ENCODE data around the gene CHCHD6. TPM values are rescaled to one million over a fixed set of nuclear protein-coding genes. Genes with fewer than 3 reads are reported as not detected.

The CHCHD6 gene
- total and polyA plus RNA-seq, 4 donors: 2.0 to 5.1 (median 3.9) TPM

DNA sequence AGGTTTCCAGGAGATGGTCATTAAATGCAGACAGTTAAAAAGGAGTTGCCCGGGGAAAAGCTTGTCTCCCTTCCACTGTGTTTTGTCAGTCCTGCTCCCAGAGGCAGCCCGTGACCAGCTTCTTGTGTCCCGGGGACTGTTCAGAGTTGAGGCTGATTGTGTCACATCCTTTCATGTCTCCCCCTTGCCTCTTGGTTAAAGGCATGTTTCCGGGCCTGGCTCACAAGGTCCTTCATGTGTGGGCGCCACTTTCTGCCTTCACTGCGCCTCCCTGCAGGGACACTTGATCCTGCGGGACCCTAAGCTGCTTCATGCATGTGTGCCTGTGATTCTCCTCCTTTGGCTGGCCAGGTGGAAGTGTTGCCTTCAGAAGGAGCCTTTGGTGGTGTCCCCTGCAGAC is 9.2 kb downstream of the CHCHD6 start:
- 97% methylated on average over 7 of the region's 7 CpGs for WGBS

DNA sequence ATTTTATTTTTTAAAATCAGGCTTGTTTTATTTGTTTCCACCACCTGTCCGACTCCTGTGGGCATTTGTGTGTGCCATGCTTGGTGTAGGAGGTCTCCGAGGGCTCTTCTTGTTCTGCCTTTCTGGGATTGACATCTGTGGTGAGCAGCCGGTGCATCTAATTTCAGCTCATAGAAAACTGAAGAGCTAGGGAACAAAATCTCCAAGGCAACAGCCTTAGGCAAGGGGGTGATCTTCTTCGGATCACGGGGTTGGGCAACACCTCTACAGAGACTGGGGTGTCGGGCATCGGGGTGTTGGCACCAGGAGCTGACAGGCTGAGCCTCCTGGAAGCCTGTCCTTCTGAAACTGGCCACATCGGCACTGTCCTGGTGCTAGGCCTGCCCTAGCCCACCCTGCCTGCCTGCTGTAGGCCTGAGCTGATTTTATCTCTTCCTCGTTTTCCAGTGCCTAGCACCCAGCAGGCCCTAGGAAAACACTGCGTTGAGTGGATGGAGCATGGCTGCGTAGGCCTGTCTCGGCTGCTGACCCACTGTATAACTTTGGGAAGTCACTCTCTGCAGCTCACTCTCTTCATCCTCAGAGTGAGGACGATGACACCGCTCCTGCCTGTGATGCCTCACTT is 10.3 kb downstream of the CHCHD6 start:
- H3K36me3 ChIP-seq (ENCODE audit: control insufficient read depth in 4 of 4, insufficient read depth in 3 of 4, low read depth in 1 of 4, low read length in 3 of 4): no peaks in the 10 kb centered on the region
- no peaks in the 10 kb centered on the region for H3K27me3 ChIP-seq (ENCODE audit: control insufficient read depth in 4 of 4, insufficient read depth in 4 of 4, low read length in 3 of 4)
- H3K4me3 ChIP-seq (ENCODE audit: low read depth in 1 of 3, low read length in 3 of 3): no peak overlapping the region
- no peak overlapping the region for H3K9ac ChIP-seq (ENCODE audit: low read depth in 1 of 2, low read length in 2 of 2)
- 96% methylated on average over 14 of the region's 14 CpGs for WGBS
- H3K27ac ChIP-seq (ENCODE audit: low read depth in 1 of 2, low read length in 2 of 2): no peak overlapping the region
- H3K4me1 ChIP-seq (ENCODE audit: control insufficient read depth in 4 of 4, insufficient read depth in 4 of 4, low read length in 3 of 4): peaks cover 0 to 9% (median 0%) of the 10 kb centered on the region in 4 donors
- DNase-seq (ENCODE audit: low spot score): no peak
- TF ChIP-seq, protein P1, sequence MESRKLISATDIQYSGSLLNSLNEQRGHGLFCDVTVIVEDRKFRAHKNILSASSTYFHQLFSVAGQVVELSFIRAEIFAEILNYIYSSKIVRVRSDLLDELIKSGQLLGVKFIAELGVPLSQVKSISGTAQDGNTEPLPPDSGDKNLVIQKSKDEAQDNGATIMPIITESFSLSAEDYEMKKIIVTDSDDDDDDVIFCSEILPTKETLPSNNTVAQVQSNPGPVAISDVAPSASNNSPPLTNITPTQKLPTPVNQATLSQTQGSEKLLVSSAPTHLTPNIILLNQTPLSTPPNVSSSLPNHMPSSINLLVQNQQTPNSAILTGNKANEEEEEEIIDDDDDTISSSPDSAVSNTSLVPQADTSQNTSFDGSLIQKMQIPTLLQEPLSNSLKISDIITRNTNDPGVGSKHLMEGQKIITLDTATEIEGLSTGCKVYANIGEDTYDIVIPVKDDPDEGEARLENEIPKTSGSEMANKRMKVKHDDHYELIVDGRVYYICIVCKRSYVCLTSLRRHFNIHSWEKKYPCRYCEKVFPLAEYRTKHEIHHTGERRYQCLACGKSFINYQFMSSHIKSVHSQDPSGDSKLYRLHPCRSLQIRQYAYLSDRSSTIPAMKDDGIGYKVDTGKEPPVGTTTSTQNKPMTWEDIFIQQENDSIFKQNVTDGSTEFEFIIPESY (IDR thresholded peaks at IDR 0.05): no peak
- TF ChIP-seq GABPA (IDR thresholded peaks at IDR 0.05 in 1 of 2, conservative IDR thresholded peaks at IDR 0.05 in 1 of 2): no peak
- TF ChIP-seq, protein P2, sequence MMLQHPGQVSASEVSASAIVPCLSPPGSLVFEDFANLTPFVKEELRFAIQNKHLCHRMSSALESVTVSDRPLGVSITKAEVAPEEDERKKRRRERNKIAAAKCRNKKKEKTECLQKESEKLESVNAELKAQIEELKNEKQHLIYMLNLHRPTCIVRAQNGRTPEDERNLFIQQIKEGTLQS (IDR thresholded peaks at IDR 0.05): no peak
- no peak for TF ChIP-seq FOXA1 (IDR thresholded peaks at IDR 0.05)
- TF ChIP-seq FOXA2 (IDR thresholded peaks at IDR 0.05): no peak
- no peak for TF ChIP-seq RXRA (IDR thresholded peaks at IDR 0.05)
- TF ChIP-seq HNF4A (conservative IDR thresholded peaks at IDR 0.05): no peak
- TF ChIP-seq YY1 (IDR thresholded peaks at IDR 0.05): no peak
- no peak for TF ChIP-seq TAF1 (conservative IDR thresholded peaks at IDR 0.05)
- TF ChIP-seq, protein P3, sequence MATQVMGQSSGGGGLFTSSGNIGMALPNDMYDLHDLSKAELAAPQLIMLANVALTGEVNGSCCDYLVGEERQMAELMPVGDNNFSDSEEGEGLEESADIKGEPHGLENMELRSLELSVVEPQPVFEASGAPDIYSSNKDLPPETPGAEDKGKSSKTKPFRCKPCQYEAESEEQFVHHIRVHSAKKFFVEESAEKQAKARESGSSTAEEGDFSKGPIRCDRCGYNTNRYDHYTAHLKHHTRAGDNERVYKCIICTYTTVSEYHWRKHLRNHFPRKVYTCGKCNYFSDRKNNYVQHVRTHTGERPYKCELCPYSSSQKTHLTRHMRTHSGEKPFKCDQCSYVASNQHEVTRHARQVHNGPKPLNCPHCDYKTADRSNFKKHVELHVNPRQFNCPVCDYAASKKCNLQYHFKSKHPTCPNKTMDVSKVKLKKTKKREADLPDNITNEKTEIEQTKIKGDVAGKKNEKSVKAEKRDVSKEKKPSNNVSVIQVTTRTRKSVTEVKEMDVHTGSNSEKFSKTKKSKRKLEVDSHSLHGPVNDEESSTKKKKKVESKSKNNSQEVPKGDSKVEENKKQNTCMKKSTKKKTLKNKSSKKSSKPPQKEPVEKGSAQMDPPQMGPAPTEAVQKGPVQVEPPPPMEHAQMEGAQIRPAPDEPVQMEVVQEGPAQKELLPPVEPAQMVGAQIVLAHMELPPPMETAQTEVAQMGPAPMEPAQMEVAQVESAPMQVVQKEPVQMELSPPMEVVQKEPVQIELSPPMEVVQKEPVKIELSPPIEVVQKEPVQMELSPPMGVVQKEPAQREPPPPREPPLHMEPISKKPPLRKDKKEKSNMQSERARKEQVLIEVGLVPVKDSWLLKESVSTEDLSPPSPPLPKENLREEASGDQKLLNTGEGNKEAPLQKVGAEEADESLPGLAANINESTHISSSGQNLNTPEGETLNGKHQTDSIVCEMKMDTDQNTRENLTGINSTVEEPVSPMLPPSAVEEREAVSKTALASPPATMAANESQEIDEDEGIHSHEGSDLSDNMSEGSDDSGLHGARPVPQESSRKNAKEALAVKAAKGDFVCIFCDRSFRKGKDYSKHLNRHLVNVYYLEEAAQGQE (IDR thresholded peaks at IDR 0.05): no peak
- TF ChIP-seq SP1 (IDR thresholded peaks at IDR 0.05): no peak
- no peak for TF ChIP-seq HNF4G (IDR thresholded peaks at IDR 0.05)
- TF ChIP-seq NR2F2 (IDR thresholded peaks at IDR 0.05): no peak
- TF ChIP-seq, protein P4, sequence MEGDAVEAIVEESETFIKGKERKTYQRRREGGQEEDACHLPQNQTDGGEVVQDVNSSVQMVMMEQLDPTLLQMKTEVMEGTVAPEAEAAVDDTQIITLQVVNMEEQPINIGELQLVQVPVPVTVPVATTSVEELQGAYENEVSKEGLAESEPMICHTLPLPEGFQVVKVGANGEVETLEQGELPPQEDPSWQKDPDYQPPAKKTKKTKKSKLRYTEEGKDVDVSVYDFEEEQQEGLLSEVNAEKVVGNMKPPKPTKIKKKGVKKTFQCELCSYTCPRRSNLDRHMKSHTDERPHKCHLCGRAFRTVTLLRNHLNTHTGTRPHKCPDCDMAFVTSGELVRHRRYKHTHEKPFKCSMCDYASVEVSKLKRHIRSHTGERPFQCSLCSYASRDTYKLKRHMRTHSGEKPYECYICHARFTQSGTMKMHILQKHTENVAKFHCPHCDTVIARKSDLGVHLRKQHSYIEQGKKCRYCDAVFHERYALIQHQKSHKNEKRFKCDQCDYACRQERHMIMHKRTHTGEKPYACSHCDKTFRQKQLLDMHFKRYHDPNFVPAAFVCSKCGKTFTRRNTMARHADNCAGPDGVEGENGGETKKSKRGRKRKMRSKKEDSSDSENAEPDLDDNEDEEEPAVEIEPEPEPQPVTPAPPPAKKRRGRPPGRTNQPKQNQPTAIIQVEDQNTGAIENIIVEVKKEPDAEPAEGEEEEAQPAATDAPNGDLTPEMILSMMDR (IDR thresholded peaks at IDR 0.05; ENCODE audit: low read depth, low read length, missing input control): no peak
- TF ChIP-seq RAD21 (IDR thresholded peaks at IDR 0.05): no peak
- no peaks in the 10 kb centered on the region for H3K9me3 ChIP-seq (ENCODE audit: control insufficient read depth in 4 of 4, low read length in 3 of 4)

More for the DNA sequence above, 9.2 kb downstream of the CHCHD6 start:
- TF ChIP-seq, protein P2 (IDR thresholded peaks at IDR 0.05): no peak
- TF ChIP-seq TAF1 (conservative IDR thresholded peaks at IDR 0.05) (no peak), GABPA (IDR thresholded peaks at IDR 0.05 in 1 of 2, conservative IDR thresholded peaks at IDR 0.05 in 1 of 2) (no peak)
- TF ChIP-seq, protein P1 (IDR thresholded peaks at IDR 0.05): no peak
- TF ChIP-seq, protein P5, sequence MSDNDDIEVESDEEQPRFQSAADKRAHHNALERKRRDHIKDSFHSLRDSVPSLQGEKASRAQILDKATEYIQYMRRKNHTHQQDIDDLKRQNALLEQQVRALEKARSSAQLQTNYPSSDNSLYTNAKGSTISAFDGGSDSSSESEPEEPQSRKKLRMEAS (IDR thresholded peaks at IDR 0.05): no peak
- no peak for DNase-seq (ENCODE audit: low spot score)
- Histone ChIP-seq H3K36me3 (ENCODE audit: control insufficient read depth in 4 of 4, insufficient read depth in 3 of 4, low read depth in 1 of 4, low read length in 3 of 4) (no peaks in the 10 kb centered on the region), H3K4me1 (ENCODE audit: control insufficient read depth in 4 of 4, insufficient read depth in 4 of 4, low read length in 3 of 4) (peaks cover 0 to 9% (median 0%) of the 10 kb centered on the region in 4 donors), H3K9ac (ENCODE audit: low read depth in 1 of 2, low read length in 2 of 2) (no peak overlapping the region), H3K9me3 (ENCODE audit: control insufficient read depth in 4 of 4, low read length in 3 of 4) (no peaks in the 10 kb centered on the region), H3K27ac (ENCODE audit: low read depth in 1 of 2, low read length in 2 of 2) (no peak overlapping the region), H3K4me3 (ENCODE audit: low read depth in 1 of 3, low read length in 3 of 3) (no peak overlapping the region), H3K27me3 (ENCODE audit: control insufficient read depth in 4 of 4, insufficient read depth in 4 of 4, low read length in 3 of 4) (no peaks in the 10 kb centered on the region)

All from liver (tissue), 9 donors.